GM19239 (cell line): ENCODE data around the gene FOXS1.
A peak's percentile ranks its signal among the peaks of the same experiment; 100 is the strongest.
"Not testable (repeated sequence)": the region's sequence is repeated elsewhere in the genome, so short reads cannot be mapped to it uniquely, and the experiment has no call there.

ENCODE experiments used
- DNase-seq: peaks from one replicate; pipeline ENCODE4 v3.0.0; 2011; ENCODE audit warnings: low spot score; ENCODE audit not compliant: insufficient read length
- FAIRE-seq: peaks from 2 replicates; lab custom pipeline; 2011; peaks lifted over from hg19 to GRCh38; lab: Jason Lieb, UNC

Gene FOXS1

DNA sequence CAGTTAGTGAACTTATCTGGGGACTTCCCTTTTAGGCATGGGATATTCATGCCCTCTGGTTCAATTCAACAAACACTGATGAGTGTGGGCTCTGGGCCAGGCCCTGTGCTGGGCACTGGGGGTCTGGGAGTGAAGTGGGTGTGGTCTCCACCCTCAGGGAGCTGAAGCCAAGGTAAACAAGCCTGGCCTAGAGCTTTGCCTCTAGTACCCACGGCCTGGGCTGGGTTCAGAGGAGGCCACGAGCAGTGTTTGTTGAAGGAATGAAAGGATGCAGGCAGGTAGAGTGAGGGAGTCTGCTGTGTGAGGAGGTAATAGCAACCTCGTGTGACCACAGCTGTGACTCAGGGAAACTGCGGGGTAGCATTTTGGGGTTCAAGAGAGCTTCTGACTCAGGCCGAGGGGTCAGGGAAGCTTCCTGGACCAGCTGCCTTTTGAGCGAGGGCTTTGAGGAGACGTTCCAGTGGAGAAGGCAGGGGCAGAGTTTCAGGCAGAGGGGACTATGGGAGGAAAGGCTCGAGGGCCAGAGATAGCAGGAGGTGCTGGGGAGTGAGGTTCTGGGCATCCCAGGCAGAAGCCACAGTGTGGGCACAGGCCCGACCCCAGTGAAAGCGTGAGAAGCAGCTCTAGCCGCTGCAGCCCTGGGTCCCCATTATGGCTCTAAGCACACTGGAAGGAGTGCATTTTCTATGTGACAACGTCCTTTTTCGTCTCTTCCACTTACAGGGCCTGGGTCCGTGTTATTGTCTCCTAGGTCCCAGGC is 20.7 kb downstream of the FOXS1 start:
- FAIRE-seq = no peak

DNA sequence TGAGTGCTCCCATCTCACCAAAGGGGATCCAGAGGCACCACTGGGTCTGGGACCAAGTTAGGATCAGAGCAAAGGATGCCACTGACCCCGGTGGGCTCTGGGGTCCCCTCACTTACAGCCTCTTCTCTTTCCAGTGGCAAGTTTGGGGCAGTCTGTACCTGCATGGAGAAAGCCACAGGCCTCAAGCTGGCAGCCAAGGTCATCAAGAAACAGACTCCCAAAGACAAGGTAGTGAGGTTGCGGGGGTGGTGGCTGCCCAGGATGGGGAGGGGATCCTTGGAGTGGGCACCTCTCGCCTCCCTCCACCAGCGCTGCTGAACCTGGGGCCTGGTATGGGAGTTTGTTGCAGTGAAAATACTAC is 21.3 kb downstream of the FOXS1 start:
- DNase-seq (no peak), FAIRE-seq (no peak)

More for the DNA sequence above, 20.7 kb downstream of the FOXS1 start:
- no peak for DNase-seq

DNA sequence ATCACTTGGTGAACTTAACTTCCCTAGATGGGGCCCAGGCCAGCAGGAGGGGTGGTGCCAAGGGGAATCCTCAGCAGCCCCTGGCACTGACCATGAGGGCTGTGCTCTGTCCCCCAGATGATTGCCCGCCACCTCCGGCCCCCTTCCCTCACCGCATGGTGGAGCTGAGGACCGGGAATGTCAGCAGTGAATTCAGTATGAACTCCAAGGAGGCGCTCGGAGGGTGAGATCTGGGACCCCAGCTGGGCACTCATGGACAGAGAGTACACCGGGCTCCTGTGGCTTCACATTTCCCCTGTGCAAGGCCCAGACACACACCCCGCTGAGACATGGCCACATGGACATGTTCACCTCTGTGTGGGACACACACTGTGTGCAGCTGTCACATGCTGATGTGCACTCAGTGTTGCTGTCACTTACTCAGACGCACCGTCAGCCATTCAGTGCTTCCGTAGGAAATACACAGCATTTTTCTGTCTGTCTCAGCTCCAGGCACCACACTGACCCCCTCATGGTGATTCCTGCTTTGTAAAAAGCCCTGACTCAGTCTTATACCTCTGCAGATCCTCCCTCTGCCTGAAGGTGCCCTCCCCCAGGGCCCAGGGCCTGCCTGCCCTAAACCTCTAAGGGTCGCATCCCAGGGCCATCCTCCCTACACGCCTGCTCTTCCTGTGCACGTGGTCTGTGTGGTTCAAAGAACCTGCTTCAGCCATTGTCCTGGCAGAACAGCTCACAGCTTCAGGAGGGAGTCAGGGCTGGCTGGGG is 21.9 kb downstream of the FOXS1 start:
- no peak for DNase-seq

DNA sequence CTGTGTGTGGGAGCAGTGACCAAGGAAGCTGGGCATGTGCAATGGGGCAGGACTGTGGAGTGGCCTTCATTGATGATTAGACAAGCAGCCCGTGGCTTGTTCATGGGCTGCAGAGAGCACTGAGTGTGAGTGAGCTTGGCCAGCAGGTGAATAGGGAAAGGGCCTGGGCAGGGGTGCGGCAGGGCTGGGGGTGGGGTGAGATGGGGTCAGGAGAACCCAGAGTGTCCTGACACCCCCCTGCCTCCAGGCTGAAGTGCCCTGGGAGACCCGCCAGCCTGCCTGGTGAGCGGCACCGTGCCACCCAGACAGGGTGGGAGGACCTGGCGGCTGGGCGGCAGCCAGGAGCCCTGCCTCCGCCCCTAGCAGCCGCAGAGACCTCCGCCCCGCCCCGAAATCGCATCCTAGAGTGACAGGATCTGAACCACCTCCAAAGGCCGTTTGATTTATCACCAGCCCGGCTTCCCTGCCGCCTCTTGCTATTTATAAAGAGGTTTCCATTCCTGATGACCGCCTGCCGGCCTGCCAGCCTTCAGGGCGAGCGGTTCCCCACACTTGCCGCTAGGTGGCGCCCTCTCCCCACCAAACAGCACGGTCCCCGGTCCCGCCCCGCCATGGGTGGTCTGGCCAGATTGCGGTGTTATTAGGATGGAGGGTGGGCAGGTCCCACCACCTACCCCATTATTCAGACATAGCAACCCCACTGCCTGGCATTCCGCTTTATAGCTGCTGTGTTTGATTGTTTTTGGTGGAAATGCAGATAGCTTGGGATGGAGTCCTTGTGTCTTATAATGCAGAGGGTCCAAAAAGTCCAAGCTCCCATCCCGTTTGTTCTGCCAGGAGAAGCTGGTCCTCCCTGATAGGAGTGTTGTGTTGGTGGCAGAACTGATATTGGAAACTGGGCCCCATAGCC is 22.7 kb downstream of the FOXS1 start:
- FAIRE-seq = no peak
- DNase-seq = peak; percentile 90

More for the DNA sequence above, 21.9 kb downstream of the FOXS1 start:
- FAIRE-seq = no peak

DNA sequence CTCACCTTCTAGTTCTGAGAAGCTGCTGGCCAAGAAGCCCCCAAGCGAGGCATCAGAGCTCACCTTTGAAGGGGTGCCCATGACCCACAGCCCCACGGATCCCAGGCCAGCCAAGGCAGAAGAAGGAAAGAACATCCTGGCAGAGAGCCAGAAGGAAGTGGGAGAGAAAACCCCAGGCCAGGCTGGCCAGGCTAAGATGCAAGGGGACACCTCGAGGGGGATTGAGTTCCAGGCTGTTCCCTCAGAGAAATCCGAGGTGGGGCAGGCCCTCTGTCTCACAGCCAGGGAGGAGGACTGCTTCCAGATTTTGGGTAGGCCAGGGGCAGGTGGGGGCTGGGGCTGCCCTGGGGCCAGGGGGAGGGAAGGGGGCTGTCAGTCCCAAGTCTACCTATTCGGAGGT is 24.0 kb downstream of the FOXS1 start:
- FAIRE-seq (no peak), DNase-seq (no peak)

DNA sequence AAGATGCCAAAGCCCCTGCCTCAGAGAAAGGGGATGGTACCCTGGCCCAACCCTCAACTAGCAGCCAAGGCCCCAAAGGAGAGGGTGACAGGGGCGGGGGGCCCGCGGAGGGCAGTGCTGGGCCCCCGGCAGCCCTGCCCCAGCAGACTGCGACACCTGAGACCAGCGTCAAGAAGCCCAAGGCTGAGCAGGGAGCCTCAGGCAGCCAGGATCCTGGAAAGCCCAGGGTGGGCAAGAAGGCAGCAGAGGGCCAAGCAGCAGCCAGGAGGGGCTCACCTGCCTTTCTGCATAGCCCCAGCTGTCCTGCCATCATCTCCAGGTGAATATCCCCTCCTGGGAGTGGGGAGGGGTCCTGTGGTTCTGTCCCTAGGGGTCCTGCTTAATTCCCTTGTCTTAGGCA is 25.2 kb downstream of the FOXS1 start:
- FAIRE-seq = no peak
- no peak for DNase-seq

DNA sequence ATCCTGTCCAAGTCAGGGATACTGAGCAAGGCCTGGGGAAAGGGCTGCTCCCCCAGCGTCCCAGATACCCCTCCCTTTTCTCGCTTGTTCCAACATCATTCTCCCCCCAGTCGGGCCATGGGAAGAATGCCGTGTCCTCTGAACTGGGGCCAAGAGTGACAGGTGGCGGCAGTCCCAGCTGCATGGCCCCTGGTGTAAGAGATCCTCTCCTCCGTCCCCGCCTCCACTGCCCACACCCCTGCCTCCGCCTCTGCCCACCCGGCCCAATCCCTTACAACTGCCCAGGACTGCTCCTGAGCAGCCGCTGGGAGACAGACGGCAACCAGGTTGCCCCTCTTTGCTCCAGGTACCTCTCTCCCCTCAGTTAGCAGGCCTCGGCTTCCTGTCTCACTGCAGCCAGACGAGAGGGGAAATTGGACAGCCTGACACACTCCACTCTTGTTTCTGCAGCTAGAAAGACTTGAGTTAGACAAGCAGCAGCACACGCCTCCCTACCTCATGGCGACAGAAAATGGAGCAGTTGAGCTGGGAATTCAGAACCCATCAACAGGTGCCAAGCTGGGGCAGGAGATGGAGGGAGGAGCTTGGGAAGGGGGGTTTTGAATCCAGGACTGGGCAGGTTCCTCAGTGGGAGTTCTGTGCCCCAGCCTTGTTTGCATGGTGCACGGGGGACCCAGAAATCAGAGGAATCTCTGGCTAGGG is 26.2 kb downstream of the FOXS1 start, which contains the start of gene MYLK2:
Gene MYLK2, plus strand, starts transcription at position 274 of the 702 bp plus-strand sequence. Its CDS starts 225 bp downstream, at position 499.
- no peak for FAIRE-seq
- DNase-seq = no peak

DNA sequence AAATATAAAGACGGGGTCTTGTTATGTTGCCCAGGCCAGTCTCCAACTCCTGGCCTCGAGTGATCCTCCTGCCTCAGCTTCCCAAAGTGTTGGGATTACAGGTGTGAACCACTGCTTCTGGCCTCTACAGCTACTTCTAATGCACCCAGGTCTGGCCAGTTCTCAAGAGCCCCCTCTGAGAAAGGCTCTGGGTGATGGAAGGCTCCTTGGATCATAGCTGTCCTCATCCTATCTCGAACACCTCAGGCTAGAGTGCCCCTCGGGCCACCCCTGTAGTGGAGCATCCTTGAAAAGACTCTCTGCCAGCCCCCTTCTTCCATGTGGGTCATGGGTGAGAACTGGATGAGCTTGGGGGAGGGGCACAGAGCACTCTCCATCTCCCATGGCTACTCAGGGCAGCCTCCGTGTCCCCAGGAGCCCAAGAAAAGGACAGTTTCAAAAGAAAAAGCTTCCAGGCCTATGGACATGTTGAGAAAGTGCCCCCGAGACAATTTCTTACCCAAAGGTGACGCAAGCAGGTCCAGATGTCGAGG is 27.0 kb downstream of the FOXS1 start:
- FAIRE-seq (no peak), DNase-seq (no peak)

DNA sequence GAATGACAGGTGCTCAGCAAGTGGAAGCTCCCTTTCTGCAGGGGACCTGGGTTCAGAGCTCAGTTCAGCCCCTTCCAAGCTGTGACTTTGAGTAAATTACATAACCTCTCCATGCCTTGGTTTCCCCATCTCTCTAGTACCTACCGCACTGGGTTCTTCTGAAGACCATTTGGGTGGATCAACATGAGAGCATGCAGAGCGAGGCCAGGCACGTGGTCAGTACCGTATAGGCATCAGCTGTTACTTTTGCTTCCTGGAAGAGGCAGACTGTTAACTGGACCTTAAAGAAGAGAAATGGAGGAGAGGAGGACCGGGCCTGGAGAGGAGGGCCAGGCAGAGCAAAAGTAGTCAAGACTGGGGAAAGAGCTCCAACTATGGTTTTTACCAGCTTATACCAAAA is 27.9 kb downstream of the FOXS1 start:
- FAIRE-seq (no peak), DNase-seq (no peak)

DNA sequence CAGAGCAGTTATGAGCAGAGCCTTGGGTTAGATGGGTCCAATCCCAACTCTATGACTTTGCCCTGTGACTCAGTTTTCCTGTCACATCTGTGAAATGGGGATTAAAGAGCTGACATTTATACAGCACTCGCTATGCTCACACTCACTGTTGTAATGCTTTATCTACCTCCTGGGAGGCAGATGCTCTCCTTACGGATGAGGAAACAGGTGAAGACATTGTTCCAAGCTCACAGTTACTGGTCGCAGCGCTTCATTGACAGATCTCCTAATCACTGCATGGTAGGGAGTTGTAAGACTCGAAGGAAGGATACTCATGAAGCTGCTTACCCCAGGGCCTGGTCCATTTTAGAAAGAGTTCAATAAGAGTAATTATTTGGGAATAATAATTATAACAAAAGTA is 29.2 kb downstream of the FOXS1 start:
- FAIRE-seq (no peak), DNase-seq (no peak)

DNA sequence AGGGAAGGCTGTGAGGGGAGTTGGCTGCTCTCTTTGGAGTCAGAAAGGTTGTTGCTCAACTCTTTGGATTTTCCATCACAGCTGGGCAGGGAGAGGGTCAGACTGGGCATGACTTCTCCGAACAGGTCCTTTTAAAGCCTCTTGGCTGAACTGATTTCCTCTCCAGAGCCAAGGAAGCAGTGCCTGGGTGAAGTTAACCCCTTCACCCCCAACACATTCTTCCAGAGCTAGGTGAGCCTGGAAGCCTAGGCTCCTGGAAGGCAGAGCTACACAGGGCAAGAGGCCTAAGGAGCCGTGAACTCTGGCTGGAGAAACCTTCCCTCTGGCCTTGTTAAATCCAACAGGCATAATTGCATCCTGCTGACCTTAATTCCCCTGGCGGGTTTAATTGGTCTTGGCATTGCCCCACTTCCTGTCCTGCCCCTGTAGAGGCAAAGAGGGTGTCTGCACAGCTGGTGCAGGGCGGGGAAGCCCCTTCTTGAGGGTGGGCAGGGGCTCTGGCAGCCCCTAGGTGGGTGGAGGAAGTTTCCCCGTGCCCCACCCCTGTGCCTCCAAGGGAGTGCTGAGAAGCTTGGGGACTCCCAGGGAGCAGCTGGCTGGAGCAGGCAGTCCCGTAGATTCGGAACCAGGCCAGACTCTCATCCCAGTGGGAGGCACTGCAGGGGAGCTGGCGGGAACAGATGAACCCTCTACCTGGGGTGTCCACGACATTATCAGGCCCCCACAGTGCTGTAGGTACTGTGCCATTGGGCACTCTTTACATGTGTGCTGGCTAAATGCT is 29.8 kb downstream of the FOXS1 start:
- no peak for FAIRE-seq
- no peak for DNase-seq

DNA sequence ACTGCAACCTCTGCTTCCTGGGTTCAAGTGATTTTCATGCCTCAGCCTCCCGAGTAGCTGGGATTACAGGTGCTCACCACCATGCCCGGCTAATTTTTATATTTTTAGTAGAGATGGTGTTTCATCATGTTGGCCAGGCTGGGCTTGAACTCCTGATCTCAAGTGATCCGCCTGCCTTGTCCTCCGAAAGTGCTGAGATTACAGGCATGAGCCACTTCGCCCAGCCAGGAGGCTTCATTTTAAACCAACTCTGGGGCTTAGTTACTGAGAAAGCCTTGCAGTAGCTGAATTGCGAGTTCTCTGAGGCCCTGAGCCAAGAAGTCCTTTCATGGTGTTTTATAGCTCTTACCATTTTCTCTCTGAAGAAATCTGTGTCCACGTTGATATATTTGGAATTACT is 31.3 kb downstream of the FOXS1 start:
- FAIRE-seq, DNase-seq: not testable (repeated sequence)

DNA sequence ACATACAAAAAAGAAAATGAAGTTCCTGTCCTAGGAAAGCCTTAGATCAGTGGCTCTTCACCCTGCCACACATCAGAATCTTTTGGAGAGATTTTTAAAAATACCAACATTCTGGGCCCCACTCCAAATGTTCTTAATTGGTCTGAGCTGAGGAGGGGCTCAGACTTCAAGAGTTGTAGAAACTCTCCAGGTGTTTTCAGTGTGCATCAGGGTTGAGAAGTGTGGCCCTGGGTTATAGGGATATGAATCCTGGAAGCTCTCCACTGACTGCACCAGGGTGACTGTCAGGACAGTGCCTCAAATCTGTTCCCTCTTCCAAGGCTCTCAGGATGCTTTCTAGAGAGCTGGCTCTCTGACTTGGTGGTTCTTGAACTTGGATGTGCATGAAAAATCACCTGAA is 31.8 kb downstream of the FOXS1 start:
- FAIRE-seq = no peak

DNA sequence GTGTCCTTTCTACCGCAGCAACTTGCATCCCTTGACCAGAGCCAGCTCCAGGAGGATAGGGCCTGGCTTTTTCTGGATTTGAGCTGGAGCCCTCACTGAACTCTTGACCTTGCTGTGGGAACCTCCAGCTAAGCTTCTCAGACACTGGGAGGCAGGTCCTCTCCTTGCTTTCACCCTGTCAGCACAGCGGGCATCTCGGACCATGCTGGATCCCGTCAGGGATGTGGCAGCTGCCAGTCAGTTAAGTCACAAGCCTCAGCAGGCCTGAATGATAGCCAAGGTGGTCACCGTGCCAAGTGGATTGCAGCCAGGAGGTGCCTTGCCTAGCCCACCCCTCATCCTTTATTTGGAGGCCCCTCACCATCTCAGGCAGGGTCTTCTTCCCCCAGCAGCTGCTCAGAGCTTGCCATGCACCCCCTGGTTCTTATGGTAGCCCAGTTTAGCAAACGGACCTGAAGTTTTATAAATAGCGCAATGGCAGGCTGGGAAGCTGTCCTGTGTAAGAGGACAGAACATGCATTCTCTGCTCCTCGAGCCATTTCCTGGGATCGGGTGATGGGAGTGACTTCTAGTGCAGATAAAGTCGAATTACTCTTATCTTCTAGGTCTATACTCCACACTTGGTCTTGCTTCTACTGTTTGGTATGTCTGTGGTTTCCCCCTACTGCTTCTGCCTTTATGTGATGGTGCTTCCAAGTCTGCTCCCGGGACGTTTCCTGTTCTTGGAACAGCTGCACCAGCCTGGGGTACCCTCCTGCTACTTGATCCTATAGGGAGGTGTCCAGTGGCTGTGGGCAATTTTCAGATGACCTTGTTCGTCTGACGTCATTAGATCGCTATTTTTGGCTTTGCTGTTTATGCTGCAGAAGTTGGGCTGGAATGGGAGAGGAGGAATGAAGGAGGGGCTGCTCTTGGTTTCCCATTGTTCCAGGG is 33.3 kb downstream of the FOXS1 start:
- no peak for DNase-seq
- no peak for FAIRE-seq

More for the DNA sequence above, 31.8 kb downstream of the FOXS1 start:
- DNase-seq = no peak

DNA sequence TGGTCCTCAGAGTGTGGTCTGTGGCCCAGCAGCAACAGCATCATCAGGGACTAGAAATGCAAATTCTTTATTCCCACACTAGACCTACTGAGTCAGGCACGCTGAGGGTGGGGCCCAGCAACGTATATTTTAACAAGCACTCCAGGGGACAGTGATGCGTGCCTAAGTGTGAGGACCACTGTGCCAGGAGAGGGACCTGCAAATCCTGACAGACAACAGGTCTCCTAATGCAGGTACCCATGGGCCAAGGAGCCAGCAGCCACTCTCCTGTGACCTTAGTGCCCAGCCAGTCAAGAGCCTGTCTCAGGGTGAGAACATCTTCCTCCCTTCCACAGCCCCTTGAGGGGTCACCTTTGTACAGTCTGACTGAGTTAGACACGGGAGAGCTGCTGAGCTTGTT is 34.2 kb downstream of the FOXS1 start:
- no peak for FAIRE-seq
- DNase-seq = no peak

DNA sequence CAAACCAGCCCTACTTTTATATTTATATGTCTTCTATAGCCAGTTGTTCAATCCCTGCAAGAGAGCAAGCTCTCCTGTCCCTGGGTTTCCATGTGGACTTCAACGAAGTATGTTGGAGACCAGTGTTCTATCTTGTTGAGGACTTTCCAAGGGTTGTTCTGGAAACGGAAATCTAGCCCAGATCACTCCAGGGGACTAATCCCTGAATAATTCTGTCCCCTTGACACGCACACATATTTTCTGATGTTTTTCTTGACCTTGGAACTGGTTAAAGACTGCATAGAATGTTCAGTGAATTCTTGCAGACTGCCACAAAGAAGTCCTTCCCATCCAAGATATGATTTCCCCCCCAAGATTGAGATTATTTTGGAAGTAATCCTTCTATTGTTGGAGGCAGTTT is 35.7 kb downstream of the FOXS1 start:
- DNase-seq = no peak

DNA sequence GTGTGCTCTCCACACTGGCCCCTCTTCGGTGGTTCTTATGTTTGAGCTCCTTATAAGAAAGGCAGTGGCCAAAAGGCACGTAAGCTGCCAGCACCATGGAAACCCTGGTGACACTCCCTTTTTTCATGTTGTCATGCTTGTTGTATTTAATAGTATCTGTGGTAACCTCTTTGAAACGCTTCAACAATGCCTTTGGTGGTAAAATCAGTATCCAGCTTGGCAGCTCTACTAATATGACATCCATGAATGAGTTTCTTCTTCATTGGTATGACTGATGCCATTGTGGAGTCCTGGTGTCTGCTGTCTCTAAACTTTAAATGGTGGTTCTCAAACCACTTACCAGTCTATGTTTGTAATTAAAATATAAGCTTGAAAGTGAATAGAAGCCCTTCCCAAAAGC is 36.9 kb downstream of the FOXS1 start:
- FAIRE-seq (no peak), DNase-seq (no peak)

More for the DNA sequence above, 35.7 kb downstream of the FOXS1 start:
- FAIRE-seq = no peak
